ENCODE data around the gene ZNF211.

ZNF211 gene

DNA sequence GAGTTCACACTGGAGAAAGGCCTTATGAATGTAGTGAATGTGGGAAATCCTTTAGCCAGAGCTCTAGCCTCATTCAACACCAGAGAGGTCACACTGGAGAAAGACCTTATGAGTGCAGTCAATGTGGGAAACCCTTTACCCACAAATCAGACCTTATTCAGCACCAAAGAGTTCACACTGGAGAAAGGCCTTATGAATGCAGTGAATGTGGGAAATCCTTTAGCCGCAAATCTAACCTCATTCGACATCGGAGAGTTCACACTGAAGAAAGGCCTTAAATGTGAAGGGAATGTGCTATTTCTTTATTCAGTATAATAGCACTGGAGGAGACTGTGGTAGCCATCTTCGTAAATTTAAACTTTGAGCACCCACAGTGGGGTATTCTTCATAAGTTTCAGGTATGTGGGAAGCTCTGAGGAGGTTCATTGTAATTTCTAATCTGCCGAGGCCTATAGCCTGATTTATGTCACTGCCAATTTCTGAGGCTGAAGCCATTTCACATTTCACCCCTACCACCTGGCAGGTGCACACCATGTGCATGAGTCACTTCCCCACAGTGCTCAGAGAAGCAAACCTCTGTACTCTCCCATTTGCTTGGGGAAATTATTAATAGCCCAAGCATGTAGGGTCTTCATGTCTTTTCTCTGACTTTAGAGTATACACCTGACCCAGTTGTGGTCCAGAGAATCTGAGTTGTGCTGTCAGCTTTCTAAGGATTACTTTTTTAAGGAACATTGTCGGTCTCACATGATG is 55.2 kb downstream of the ZNF211 start:
- Histone ChIP-seq H3K36me3 (peaks cover 72% of the 10 kb centered on the region), H3K4me3 (ENCODE audit: low read depth, low read length) (no peak overlapping the region), H3K27ac (no peak overlapping the region), H3K9me3 (ENCODE audit: severe bottlenecking) (peaks cover 11% of the 10 kb centered on the region), H3K27me3 (ENCODE audit: insufficient read depth, low read depth, severe bottlenecking) (no peaks in the 10 kb centered on the region)
- TF ChIP-seq, protein P1, sequence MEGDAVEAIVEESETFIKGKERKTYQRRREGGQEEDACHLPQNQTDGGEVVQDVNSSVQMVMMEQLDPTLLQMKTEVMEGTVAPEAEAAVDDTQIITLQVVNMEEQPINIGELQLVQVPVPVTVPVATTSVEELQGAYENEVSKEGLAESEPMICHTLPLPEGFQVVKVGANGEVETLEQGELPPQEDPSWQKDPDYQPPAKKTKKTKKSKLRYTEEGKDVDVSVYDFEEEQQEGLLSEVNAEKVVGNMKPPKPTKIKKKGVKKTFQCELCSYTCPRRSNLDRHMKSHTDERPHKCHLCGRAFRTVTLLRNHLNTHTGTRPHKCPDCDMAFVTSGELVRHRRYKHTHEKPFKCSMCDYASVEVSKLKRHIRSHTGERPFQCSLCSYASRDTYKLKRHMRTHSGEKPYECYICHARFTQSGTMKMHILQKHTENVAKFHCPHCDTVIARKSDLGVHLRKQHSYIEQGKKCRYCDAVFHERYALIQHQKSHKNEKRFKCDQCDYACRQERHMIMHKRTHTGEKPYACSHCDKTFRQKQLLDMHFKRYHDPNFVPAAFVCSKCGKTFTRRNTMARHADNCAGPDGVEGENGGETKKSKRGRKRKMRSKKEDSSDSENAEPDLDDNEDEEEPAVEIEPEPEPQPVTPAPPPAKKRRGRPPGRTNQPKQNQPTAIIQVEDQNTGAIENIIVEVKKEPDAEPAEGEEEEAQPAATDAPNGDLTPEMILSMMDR (IDR thresholded peaks at IDR 0.05; ENCODE audit: low read depth, low read length): no peak
- no peak for DNase-seq

DNA sequence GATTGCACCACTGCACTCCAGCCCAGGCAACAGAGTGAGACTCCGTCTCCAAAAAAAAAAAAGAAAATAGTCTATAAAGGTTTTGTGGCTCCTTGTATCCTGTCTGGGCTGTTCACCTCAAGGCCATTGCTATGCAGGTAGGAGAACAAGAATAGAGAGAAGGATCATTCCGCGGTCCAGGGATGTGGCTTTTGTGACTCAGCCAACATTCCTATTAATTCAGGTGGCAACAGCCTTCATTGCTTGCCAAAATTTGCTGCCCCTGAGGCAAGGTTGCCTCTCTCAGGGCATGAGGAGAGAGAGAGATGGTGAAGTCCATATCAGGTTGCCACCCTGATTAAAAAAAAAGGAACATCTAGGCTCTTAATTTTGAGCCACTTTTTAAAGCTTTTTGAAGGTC is 56.8 kb downstream of the ZNF211 start:
- TF ChIP-seq, protein P1 (IDR thresholded peaks at IDR 0.05; ENCODE audit: low read depth, low read length): no peak
- no peaks in the 10 kb centered on the region for H3K27me3 ChIP-seq (ENCODE audit: insufficient read depth, low read depth, severe bottlenecking)
- no peak for DNase-seq
- peaks cover 11% of the 10 kb centered on the region for H3K9me3 ChIP-seq (ENCODE audit: severe bottlenecking)
- H3K4me3 ChIP-seq (ENCODE audit: low read depth, low read length): no peak overlapping the region
- H3K36me3 ChIP-seq: peaks cover 59% of the 10 kb centered on the region
- H3K27ac ChIP-seq: no peak overlapping the region
